Measurements from ENCODE around the gene PDE4D. TPM values are rescaled to one million over a fixed set of nuclear protein-coding genes. Genes with fewer than 3 reads are reported as not detected.

The PDE4D gene
- total RNA-seq, 1 donor from 2014 or later: 28.2 TPM

- H3K4me3 Mint-ChIP-seq: no peak overlapping the region
- H3K9me3 Mint-ChIP-seq: no peaks in the 10 kb centered on the region
- H3K27me3 Mint-ChIP-seq: no peaks in the 10 kb centered on the region
- H3K27ac Mint-ChIP-seq: no peak overlapping the region
- DNase-seq (no peak), ATAC-seq (ENCODE audit: low read depth) (no peak)
- H3K36me3 Mint-ChIP-seq (ENCODE audit: low read depth): no peaks in the 10 kb centered on the region
- intact Hi-C loops (cut with micrococcal nuclease): no loop called here
- H3K4me1 Mint-ChIP-seq: peaks cover 8% of the 10 kb centered on the region
- CTCF ChIA-PET: no interaction called here
- POLR2A ChIA-PET: no interaction called here
- TF ChIP-seq, protein P1, sequence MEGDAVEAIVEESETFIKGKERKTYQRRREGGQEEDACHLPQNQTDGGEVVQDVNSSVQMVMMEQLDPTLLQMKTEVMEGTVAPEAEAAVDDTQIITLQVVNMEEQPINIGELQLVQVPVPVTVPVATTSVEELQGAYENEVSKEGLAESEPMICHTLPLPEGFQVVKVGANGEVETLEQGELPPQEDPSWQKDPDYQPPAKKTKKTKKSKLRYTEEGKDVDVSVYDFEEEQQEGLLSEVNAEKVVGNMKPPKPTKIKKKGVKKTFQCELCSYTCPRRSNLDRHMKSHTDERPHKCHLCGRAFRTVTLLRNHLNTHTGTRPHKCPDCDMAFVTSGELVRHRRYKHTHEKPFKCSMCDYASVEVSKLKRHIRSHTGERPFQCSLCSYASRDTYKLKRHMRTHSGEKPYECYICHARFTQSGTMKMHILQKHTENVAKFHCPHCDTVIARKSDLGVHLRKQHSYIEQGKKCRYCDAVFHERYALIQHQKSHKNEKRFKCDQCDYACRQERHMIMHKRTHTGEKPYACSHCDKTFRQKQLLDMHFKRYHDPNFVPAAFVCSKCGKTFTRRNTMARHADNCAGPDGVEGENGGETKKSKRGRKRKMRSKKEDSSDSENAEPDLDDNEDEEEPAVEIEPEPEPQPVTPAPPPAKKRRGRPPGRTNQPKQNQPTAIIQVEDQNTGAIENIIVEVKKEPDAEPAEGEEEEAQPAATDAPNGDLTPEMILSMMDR (IDR thresholded peaks at IDR 0.05): no peak
These were observed 147.2 kb downstream of the PDE4D start for GRCh38 chr5:59746241-59746765.

- Mint-ChIP-seq H3K4me1 (peaks cover 14% of the 10 kb centered on the region), H3K27ac (no peak overlapping the region), H3K27me3 (no peaks in the 10 kb centered on the region), H3K9me3 (no peaks in the 10 kb centered on the region), H3K36me3 (ENCODE audit: low read depth) (no peaks in the 10 kb centered on the region), H3K4me3 (no peak overlapping the region)
- CTCF ChIA-PET: no interaction called here
- intact Hi-C loops (cut with micrococcal nuclease): no loop called here
- no peak for ATAC-seq (ENCODE audit: low read depth)
- TF ChIP-seq, protein P1 (IDR thresholded peaks at IDR 0.05): no peak
- DNase-seq: no peak
- POLR2A ChIA-PET: no interaction called here
These were observed 148.1 kb downstream of the PDE4D start for GRCh38 chr5:59745415-59745863.

- Mint-ChIP-seq H3K4me1 (peaks cover 16% of the 10 kb centered on the region), H3K27ac (no peak overlapping the region), H3K4me3 (no peak overlapping the region), H3K27me3 (no peaks in the 10 kb centered on the region), H3K9me3 (no peaks in the 10 kb centered on the region), H3K36me3 (ENCODE audit: low read depth) (no peaks in the 10 kb centered on the region)
- intact Hi-C loops (cut with micrococcal nuclease): no loop called here
- CTCF ChIA-PET: no interaction called here
- TF ChIP-seq, protein P1 (IDR thresholded peaks at IDR 0.05): no peak
- ATAC-seq (ENCODE audit: low read depth) (no peak), DNase-seq (no peak)
- POLR2A ChIA-PET: no interaction called here
These were observed 149.0 kb downstream of the PDE4D start for GRCh38 chr5:59744531-59744992.

DNA sequence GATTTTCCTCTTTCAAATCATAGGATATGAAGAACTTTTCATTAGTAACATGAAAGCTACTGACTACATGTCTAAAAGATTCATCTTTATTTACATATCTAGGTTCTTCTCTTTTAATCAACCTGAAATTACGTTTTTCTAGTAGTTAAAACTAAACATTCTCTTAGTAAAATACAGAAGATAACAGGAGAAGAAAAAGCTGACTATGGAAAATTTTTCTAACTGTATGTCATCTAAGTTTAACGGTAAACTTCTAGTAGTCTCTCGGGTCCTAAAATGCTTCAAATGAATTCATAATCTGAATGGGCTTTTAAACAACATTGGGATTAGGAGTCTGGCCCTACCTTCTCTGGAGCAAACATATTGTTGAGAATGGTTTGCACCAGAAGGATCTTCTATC lies 151.9 kb downstream of the PDE4D start:
- no peaks in the 10 kb centered on the region for H3K27me3 Mint-ChIP-seq
- ChIA-PET POLR2A (no interaction called here), CTCF (no interaction called here)
- no peaks in the 10 kb centered on the region for H3K36me3 Mint-ChIP-seq (ENCODE audit: low read depth)
- peaks cover 14% of the 10 kb centered on the region for H3K4me1 Mint-ChIP-seq
- intact Hi-C loops (cut with micrococcal nuclease): no loop called here
- ATAC-seq (ENCODE audit: low read depth) (no peak), DNase-seq (no peak)
- H3K9me3 Mint-ChIP-seq: no peaks in the 10 kb centered on the region
- TF ChIP-seq, protein P1 (IDR thresholded peaks at IDR 0.05): no peak
- H3K27ac Mint-ChIP-seq: no peak overlapping the region
- no peak overlapping the region for H3K4me3 Mint-ChIP-seq

DNA sequence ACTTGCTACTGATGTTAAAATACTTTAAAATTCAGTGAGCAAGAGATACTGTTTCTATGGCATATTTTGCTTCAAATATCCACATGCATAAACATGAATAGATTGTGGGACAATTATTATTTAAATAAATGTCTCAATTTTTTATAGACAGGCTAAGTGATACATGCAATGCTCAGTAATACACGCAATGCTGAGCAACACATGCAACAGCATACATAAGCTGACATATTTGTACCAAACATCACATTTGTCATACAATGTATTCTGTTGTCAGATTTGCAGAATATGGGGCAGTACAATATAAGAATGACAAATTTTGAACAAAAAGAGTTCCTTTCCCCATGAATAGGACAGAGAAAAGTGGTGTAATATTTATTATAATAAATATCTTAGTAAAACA lies 155.5 kb downstream of the PDE4D start:
- Mint-ChIP-seq H3K9me3 (no peaks in the 10 kb centered on the region), H3K4me3 (no peak overlapping the region)

More for the DNA sequence above, 155.5 kb downstream of the PDE4D start:
- POLR2A ChIA-PET: no interaction called here
- TF ChIP-seq, protein P1 (IDR thresholded peaks at IDR 0.05): no peak
- Mint-ChIP-seq H3K4me1 (peaks cover 10% of the 10 kb centered on the region), H3K27me3 (no peaks in the 10 kb centered on the region), H3K36me3 (ENCODE audit: low read depth) (no peaks in the 10 kb centered on the region), H3K27ac (no peak overlapping the region)
- intact Hi-C loops (cut with micrococcal nuclease): no loop called here
- CTCF ChIA-PET: no interaction called here
- ATAC-seq (ENCODE audit: low read depth) (no peak), DNase-seq (no peak)
